MG63 (cell line): ENCODE measurements around the gene IDH3A. TPM values are rescaled to one million over a fixed set of nuclear protein-coding genes. Genes with fewer than 3 reads are reported as not detected.
"Not testable (repeated sequence)": the region's sequence is repeated elsewhere in the genome, so short reads cannot be mapped to it uniquely, and the experiment has no call there.

Source experiments
- DNase-seq: peaks from one replicate; pipeline ENCODE4 v3.0.0-alpha.2; 2020
- H3K27me3 ChIP-seq: fragments of 250-450 bp; sonication (Bioruptor Pico); 2 replicates; pipeline ENCODE4 v1.5.1; 2020; ENCODE audit warnings: mild to moderate bottlenecking, moderate library complexity
- H3K36me3 ChIP-seq: fragments of 250-450 bp; sonication (Bioruptor Pico); 2 replicates; pipeline ENCODE4 v1.5.1; 2020; ENCODE audit warnings: mild to moderate bottlenecking, moderate library complexity
- H3K4me3 ChIP-seq: fragments of 250-450 bp; sonication (Bioruptor Pico); 2 replicates; pipeline ENCODE4 v1.5.1; 2020; ENCODE audit warnings: mild to moderate bottlenecking, moderate library complexity
- H3K9me3 ChIP-seq: fragments of 250-450 bp; sonication (Bioruptor Pico); 2 replicates; pipeline ENCODE4 v1.5.1; 2020; ENCODE audit warnings: mild to moderate bottlenecking, moderate library complexity
- total RNA-seq: library from RNA; depleted of rRNA; stranded (reverse); fragments of >200 nt; shearing (Covaris generic); gene quantifications from 2 replicates; pipeline ENCODE4 v1.2.3, GENCODE V29; 2014; ENCODE audit warnings: low replicate concordance

The IDH3A gene
- total RNA-seq, 1 experiment from 2014 or later = 67.3 TPM

DNA sequence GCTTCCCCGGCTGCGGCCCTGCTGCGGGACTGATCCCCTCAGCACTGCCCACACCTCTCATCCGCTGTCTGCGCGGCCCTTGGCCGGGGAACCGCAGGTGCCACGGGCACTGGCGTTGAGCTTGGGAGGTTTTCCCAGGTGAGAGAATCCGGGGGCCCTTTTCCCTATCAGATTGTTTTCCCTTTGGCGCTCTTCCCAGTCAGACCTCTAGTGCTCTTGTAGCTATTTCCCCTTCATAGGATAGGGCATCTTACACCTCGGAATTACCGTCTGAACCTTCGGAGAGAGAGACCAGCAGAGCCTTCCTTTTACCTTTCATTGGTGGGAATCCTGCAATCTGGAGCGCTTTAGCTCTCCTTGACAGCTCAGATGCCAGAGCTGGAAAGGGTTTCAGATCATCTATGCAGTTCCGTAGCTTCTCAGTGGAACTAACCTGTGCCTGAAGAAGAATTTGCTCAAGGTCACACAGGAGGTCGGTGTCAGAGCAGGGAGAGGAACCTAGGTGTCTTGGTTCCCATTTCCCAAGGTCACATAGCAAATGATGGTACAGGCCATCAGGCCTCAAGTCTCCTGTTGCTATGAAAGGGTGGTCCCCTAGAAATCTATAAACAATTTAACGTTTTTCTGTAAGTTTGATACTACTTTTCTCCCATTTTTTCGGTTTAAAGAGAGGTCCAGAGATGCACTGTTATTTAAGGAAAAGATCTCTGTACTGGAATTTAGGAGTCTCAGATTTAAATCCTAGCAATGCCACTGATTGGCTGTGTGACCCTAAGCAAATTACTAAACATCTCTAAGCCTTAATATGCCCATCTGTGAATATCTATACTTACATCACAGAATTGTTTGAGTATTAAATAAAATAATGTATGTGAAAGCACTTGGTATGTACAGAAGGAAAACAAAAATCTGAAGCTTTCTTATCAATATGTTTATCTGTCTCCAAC, 916 bp downstream of the IDH3A start:
- Histone ChIP-seq H3K9me3 (no peaks in the 10 kb centered on the region), H3K36me3 (peaks cover 8% of the 10 kb centered on the region), H3K27me3 (no peaks in the 10 kb centered on the region), H3K4me3 (peak overlapping the region; percentile 81)
- no peak for DNase-seq

DNA sequence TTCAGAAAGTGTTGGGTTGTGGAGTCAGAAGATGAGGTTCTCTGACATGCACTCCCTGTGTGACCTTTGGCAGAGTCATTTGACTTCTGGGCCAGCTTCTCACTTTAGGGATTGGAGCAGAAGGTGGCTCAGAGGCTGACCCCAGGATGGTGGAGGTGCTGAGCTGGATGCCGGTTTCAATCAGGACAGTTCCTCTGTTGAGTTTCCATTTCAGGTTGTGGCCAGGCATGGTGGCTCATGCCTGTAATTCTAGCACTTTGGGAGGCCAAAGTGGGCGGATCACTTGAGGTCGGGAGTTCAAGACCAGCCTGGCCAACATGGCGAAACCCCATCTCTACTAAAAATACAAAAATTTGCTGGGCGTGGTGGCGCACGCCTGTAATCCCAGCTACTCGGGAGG, 1.9 kb downstream of the IDH3A start:
- H3K9me3 ChIP-seq, DNase-seq, H3K36me3 ChIP-seq, H3K27me3 ChIP-seq, H3K4me3 ChIP-seq: not testable (repeated sequence)

- Histone ChIP-seq H3K9me3 (no peaks in the 10 kb centered on the region), H3K27me3 (no peaks in the 10 kb centered on the region), H3K4me3 (no peak overlapping the region), H3K36me3 (peaks cover 27% of the 10 kb centered on the region)
- no peak for DNase-seq
Observed at GRCh38 chr15:78154955-78155354, 5.8 kb downstream of the IDH3A start.

GRCh38 chr15:78155355-78155939, 6.3 kb downstream of the IDH3A start:
- peaks cover 27% of the 10 kb centered on the region for H3K36me3 ChIP-seq
- DNase-seq = no peak
- no peak overlapping the region for H3K4me3 ChIP-seq
- no peaks in the 10 kb centered on the region for H3K27me3 ChIP-seq
- H3K9me3 ChIP-seq = no peaks in the 10 kb centered on the region

- H3K27me3 ChIP-seq = no peaks in the 10 kb centered on the region
- DNase-seq = no peak
- no peaks in the 10 kb centered on the region for H3K9me3 ChIP-seq
- H3K4me3 ChIP-seq = no peak overlapping the region
- peaks cover 33% of the 10 kb centered on the region for H3K36me3 ChIP-seq
Observed at GRCh38 chr15:78156653-78157052, 7.5 kb downstream of the IDH3A start.

GRCh38 chr15:78157203-78157602, 8.0 kb downstream of the IDH3A start:
- DNase-seq = no peak
- H3K36me3 ChIP-seq = peaks cover 37% of the 10 kb centered on the region
- no peaks in the 10 kb centered on the region for H3K9me3 ChIP-seq
- no peak overlapping the region for H3K4me3 ChIP-seq
- no peaks in the 10 kb centered on the region for H3K27me3 ChIP-seq

GRCh38 chr15:78159395-78159794, 10.2 kb downstream of the IDH3A start:
- no peak for DNase-seq
- Histone ChIP-seq H3K27me3 (no peaks in the 10 kb centered on the region), H3K36me3 (peaks cover 48% of the 10 kb centered on the region), H3K4me3 (no peak overlapping the region), H3K9me3 (no peaks in the 10 kb centered on the region)

DNA sequence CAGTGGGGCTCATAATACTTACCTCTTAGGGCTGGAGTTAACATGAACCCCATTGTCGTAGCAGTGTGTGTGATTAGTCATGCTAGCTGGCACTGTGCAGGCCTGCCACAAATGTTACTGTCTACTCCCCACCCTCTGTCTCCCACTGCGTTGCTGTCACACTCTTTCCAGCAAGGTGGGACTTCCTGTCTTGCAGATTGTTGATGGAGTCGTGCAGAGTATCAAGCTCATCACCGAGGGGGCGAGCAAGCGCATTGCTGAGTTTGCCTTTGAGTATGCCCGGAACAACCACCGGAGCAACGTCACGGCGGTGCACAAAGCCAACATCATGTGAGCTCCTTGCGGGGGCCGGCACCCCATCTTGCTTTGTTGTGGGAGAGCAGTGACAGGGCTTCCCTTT, 12.9 kb downstream of the IDH3A start:
- DNase-seq = no peak
- no peaks in the 10 kb centered on the region for H3K27me3 ChIP-seq
- H3K9me3 ChIP-seq = no peaks in the 10 kb centered on the region
- peaks cover 57% of the 10 kb centered on the region for H3K36me3 ChIP-seq
- no peak overlapping the region for H3K4me3 ChIP-seq

DNA sequence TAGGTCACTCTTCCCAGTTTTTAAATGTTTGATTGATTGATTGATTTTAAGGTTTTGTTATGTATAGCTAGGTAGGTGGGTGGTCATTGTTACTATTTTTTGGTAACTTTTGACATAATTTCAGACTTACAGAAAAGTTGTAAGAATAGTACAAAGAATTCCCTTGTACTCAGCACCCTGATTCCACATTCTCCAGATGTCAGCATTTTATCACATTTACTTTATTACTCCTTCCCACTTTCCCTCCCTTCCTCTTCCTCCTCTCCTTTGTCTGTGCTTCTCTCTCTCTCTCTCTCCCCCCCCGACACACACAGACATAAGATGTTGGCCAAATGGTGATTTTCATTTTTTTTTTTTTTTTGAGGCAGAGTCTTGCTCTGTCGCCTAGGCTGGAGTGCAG, 14.8 kb downstream of the IDH3A start:
- no peak for DNase-seq
- peaks cover 63% of the 10 kb centered on the region for H3K36me3 ChIP-seq

DNA sequence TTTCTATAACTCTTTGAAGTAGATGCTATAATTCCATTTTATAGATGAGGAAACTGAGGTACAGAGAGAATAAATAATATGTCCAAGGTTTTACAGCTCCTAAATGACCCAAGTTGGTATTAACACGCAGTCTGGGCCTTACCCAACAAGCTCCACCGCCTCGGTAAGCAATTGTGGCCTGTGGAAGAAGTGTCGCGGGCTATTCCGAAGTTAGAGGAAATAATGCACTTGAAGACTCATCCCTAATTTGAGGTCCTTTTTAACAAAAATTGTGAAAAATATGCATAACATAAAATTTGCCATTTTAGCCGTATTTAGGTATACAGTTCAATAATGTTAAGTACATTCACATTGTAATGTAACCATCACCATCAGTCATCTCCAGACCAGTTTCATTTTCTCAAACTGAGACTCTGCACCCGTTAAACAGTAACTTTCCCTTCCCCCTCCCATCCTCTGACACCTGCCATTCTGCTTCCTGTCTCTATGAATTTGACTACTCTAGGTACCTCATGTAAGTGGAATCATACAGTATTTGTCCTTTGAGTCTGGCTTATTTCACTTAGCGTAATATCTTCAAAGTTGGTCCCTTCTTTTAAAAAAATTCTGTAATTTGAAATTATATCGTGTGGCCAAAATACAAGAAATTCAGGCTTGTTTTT, 18.2 kb downstream of the IDH3A start:
- H3K27me3 ChIP-seq = no peaks in the 10 kb centered on the region
- no peak overlapping the region for H3K4me3 ChIP-seq
- H3K36me3 ChIP-seq = peaks cover 75% of the 10 kb centered on the region
- DNase-seq = no peak
- no peaks in the 10 kb centered on the region; the same call in 1 of the 2 replicates for H3K9me3 ChIP-seq

More for the DNA sequence above, 14.8 kb downstream of the IDH3A start:
- H3K27me3 ChIP-seq = no peaks in the 10 kb centered on the region
- H3K4me3 ChIP-seq = no peak overlapping the region
- H3K9me3 ChIP-seq = no peaks in the 10 kb centered on the region

- Histone ChIP-seq H3K27me3 (no peaks in the 10 kb centered on the region), H3K9me3 (no peaks in the 10 kb centered on the region; the same call in 1 of the 2 replicates), H3K36me3 (peaks cover 71% of the 10 kb centered on the region), H3K4me3 (no peak overlapping the region)
- DNase-seq = no peak
Observed at GRCh38 chr15:78168608-78169007, 19.4 kb downstream of the IDH3A start.

- H3K9me3 ChIP-seq = no peaks in the 10 kb centered on the region; the same call in 1 of the 2 replicates
- peaks cover 55% of the 10 kb centered on the region for H3K36me3 ChIP-seq
Observed at GRCh38 chr15:78170848-78171773, 21.9 kb downstream of the IDH3A start.

DNA sequence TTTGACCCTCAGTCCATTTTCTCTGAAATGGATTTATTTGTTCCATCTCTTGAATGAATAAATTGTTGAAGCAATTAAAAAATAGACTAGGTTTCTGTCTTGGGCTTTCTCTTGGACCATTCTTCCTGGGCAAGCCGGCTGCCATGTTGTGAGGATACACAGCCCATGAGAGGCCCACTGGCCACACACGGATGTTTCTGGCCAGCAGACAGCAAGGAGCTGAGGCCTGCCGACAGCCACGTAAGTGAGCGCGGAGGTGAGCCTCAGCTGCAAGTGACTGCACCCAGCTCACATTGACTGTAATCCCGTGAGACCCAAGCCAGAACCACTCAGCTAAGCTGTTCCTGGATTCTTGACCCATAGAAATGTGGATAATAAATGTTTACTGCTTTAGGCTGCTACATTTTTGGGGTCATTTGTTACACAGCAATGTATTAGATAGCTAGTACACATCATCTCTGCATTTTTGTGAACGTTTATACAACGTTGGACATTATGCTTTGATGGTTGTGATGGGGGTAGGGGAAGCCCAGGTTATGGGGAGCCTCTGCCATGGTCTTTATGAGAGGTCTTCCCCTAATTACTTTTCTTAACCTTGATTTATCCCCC, 22.8 kb downstream of the IDH3A start:
- DNase-seq = no peak
- H3K4me3 ChIP-seq = no peak overlapping the region
- H3K9me3 ChIP-seq = no peaks in the 10 kb centered on the region; the same call in 1 of the 2 replicates
- H3K27me3 ChIP-seq = no peaks in the 10 kb centered on the region
- H3K36me3 ChIP-seq = peaks cover 46% of the 10 kb centered on the region

More at GRCh38 chr15:78170848-78171773, 21.9 kb downstream of the IDH3A start:
- Histone ChIP-seq H3K4me3 (no peak overlapping the region), H3K27me3 (no peaks in the 10 kb centered on the region)
- DNase-seq = no peak

- H3K27me3 ChIP-seq = no peaks in the 10 kb centered on the region
- no peaks in the 10 kb centered on the region; the same call in 1 of the 2 replicates for H3K9me3 ChIP-seq
- H3K36me3 ChIP-seq = peaks cover 26% of the 10 kb centered on the region
- no peak for DNase-seq
- H3K4me3 ChIP-seq = no peak overlapping the region
Observed at GRCh38 chr15:78174401-78174800, 25.2 kb downstream of the IDH3A start.

DNA sequence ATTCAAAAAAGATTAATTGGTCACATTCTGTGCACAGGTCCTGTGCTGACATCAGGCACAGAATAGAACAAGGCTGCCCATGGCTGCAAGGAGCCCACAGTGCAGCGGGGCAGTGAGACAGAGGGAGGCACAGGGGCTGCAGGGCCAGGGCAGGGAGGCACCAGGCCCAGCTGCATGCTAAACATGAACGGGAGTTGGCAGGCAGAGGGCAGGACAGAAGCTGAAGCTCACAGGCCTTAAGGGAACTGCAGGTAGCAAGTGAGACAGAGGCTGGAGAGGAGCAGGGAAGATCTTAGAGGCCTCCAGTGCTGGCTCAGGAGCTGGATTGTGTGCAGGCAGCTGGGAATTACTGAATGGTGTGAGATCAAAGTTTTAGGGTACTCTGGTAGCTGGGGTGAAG, 26.2 kb downstream of the IDH3A start:
- Histone ChIP-seq H3K9me3 (no peaks in the 10 kb centered on the region; the same call in 1 of the 2 replicates), H3K27me3 (no peaks in the 10 kb centered on the region), H3K4me3 (no peak overlapping the region), H3K36me3 (peaks cover 21% of the 10 kb centered on the region)
- DNase-seq = no peak

DNA sequence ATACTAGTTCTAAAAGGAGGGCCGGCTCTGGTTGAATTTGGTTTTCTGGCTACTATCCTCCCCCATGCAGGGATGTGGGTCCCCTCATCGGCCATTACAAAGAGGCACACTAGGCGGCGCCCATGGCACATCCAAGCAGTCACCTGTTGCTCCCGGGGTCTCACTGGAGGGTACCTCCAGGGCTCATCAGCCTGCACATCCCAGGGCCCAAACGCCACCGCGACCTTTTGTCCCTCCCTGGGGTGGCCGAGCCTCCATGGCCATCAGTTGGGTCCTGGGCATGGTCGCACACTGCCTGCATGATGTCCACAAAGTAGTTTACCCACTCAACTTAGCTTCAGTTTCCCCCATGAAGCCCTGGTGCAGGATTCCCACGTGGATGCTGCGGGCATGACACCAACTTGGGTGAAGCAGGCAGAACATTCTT, 28.3 kb downstream of the IDH3A start:
- Histone ChIP-seq H3K36me3 (peaks cover 1% of the 10 kb centered on the region), H3K9me3 (no peaks in the 10 kb centered on the region), H3K27me3 (no peaks in the 10 kb centered on the region), H3K4me3 (no peak overlapping the region)
- DNase-seq = peak; percentile 30
